WERI-Rb-1 (cell line): Measurements from ENCODE around the gene MEAF6.

Source experiments
- DNase-seq: peaks from one replicate; pipeline ENCODE4 v3.0.0-alpha.2; 2020
- H3K27ac ChIP-seq: fragments of 250-450 bp; sonication (Bioruptor Pico); 2 replicates; pipeline ENCODE4 v1.5.1; 2020; ENCODE audit warnings: mild to moderate bottlenecking, moderate library complexity
- H3K27me3 ChIP-seq: fragments of 250-450 bp; sonication (Bioruptor Pico); 2 replicates; pipeline ENCODE4 v1.5.1; 2021; ENCODE audit warnings: mild to moderate bottlenecking, low read depth, moderate library complexity; ENCODE audit not compliant: insufficient read depth, severe bottlenecking
- H3K36me3 ChIP-seq: fragments of 250-450 bp; sonication (Bioruptor Pico); 2 replicates; pipeline ENCODE4 v1.5.1; 2020; ENCODE audit warnings: mild to moderate bottlenecking, moderate library complexity
- H3K4me3 ChIP-seq: 2 replicates; pipeline ENCODE4 v1.5.1; 2011; ENCODE audit warnings: low read depth, mild to moderate bottlenecking, control low read depth, low read length
- H3K9me3 ChIP-seq: fragments of 250-450 bp; sonication (Bioruptor Pico); 2 replicates; pipeline ENCODE4 v1.5.1; 2021; ENCODE audit warnings: mild to moderate bottlenecking, moderate library complexity; ENCODE audit not compliant: severe bottlenecking
- CTCF ChIP-seq: IDR thresholded peaks from 2 replicates; pipeline ENCODE4 v1.5.1; 2011; ENCODE audit warnings: low read depth, mild to moderate bottlenecking, control low read depth, inconsistent platforms, low read length

MEAF6 gene

GRCh38 chr1:37559080-37559479 lies 44.5 kb upstream of the MEAF6 start:
- Histone ChIP-seq H3K27me3 (no peaks in the 10 kb centered on the region), H3K4me3 (no peak overlapping the region), H3K27ac (no peak overlapping the region), H3K9me3 (peaks cover 7% of the 10 kb centered on the region), H3K36me3 (peaks cover 18% of the 10 kb centered on the region)
- no peak for DNase-seq
- TF ChIP-seq CTCF: no peak

GRCh38 chr1:37558411-37558810 lies 43.8 kb upstream of the MEAF6 start:
- no peak overlapping the region for H3K27ac ChIP-seq
- no peaks in the 10 kb centered on the region for H3K27me3 ChIP-seq
- H3K9me3 ChIP-seq: peaks cover 7% of the 10 kb centered on the region
- H3K36me3 ChIP-seq: peaks cover 21% of the 10 kb centered on the region
- TF ChIP-seq CTCF: no peak
- DNase-seq: no peak
- H3K4me3 ChIP-seq: no peak overlapping the region

DNA sequence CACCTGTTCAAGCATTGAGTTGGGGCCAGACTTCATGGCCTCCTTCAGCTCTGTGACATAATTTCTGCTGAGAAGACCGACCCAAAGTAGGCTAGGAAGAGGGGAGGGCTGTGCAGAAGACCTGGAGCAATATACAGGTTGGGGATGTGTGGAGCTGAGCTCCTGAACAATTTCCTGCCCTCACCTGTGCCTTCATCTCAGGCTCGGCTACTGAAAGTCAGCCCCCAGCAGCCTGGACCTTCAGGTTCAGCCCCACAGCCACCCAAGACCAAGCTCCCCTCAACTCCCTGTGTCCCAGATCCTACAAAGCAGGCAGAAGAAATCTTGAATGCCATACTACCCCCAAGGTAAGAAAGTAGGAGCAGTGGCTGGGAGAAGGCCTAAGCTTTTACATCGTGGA lies 42.8 kb upstream of the MEAF6 start:
- Histone ChIP-seq H3K36me3 (peaks cover 18% of the 10 kb centered on the region), H3K27me3 (no peaks in the 10 kb centered on the region), H3K4me3 (no peak overlapping the region), H3K9me3 (peaks cover 7% of the 10 kb centered on the region), H3K27ac (no peak overlapping the region)
- no peak for TF ChIP-seq CTCF
- DNase-seq: no peak

DNA sequence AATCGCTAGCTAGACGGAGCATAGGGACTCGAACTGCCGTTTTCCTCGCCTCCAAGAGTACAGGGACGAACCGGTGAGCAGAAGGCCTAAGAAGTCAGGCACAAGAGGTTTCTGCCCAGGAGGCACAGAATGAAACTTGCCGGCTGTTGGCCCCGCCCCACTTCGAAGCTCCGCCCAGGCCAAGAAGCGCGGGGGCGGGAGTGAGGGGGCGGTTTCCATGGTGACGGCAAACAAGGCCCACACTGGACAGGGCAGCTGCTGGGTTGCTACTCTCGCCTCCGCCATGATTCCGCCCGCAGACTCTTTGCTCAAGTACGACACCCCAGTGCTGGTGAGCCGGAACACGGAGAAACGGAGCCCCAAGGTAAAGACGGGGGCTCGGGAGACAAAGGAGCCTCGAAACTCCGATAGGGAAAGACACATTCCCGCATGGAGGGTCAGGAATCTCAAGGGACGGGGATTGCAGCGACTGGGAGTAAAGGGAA lies 42.2 kb upstream of the MEAF6 start, which contains the start of gene DNALI1:
Gene DNALI1 (plus strand): TSS at position 229 of the 485 bp plus-strand sequence. CDS start 55 bp downstream, at position 284.
- no peak for TF ChIP-seq CTCF
- Histone ChIP-seq H3K4me3 (peak within 1 kb of the TSS; percentile 19), H3K9me3 (peaks cover 7% of the 10 kb centered on the region), H3K27ac (no peak within 1 kb of the TSS), H3K36me3 (peaks cover 18% of the 10 kb centered on the region), H3K27me3 (no peaks in the 10 kb centered on the region)
- peak; percentile 67 for DNase-seq

- Histone ChIP-seq H3K27ac (peak within 1 kb of the TSS; percentile 81), H3K27me3 (no peaks in the 10 kb centered on the region), H3K4me3 (peak within 1 kb of the TSS; percentile 55), H3K36me3 (peaks cover 34% of the 10 kb centered on the region), H3K9me3 (peaks cover 7% of the 10 kb centered on the region)
- DNase-seq: peak; percentile 91
- no peak for TF ChIP-seq CTCF
Observed at GRCh38 chr1:37553927-37554808, 39.6 kb upstream of the MEAF6 start, which contains the start of gene SNIP1. Gene SNIP1 (minus strand): TSS chr1:37554293. CDS start chr1:37554229, 64 bp downstream.
